SJSA1 (cell line): ENCODE measurements around the gene PLK5. TPM values are rescaled to one million over a fixed set of nuclear protein-coding genes. Genes with fewer than 3 reads are reported as not detected.

Source experiments
- DNase-seq, 2 experiments: peaks; one replicate each; pipeline ENCODE4 v3.0.0-alpha.2; 2015 to 2020; ENCODE audit warnings: low spot score in 2 of 2, low read depth in 1 of 2
- H3K27ac ChIP-seq: fragments of 250-450 bp; sonication (Bioruptor Pico); 2 replicates; pipeline ENCODE4 v1.5.1; 2020; ENCODE audit warnings: mild to moderate bottlenecking, moderate library complexity
- H3K27me3 ChIP-seq: fragments of 250-450 bp; sonication (Bioruptor Pico); replicated peaks from 2 replicates; pipeline ENCODE4 v1.5.1; 2020; ENCODE audit warnings: mild to moderate bottlenecking, moderate library complexity
- H3K36me3 ChIP-seq: fragments of 250-450 bp; sonication (Bioruptor Pico); 2 replicates; pipeline ENCODE4 v1.5.1; 2020; ENCODE audit warnings: mild to moderate bottlenecking
- H3K4me1 ChIP-seq: fragments of 250-450 bp; sonication (Bioruptor Pico); replicated peaks from 2 replicates; pipeline ENCODE4 v1.6.1; 2021; ENCODE audit warnings: mild to moderate bottlenecking
- H3K4me3 ChIP-seq: fragments of 250-450 bp; sonication (Bioruptor Pico); 2 replicates; pipeline ENCODE4 v1.5.1; 2020; ENCODE audit warnings: mild to moderate bottlenecking
- H3K9me3 ChIP-seq: fragments of 250-450 bp; sonication (Bioruptor Pico); replicated peaks from 2 replicates; pipeline ENCODE4 v1.5.1; 2020; ENCODE audit warnings: mild to moderate bottlenecking
- total RNA-seq: library from RNA; depleted of rRNA; stranded (reverse); fragments of >200 nt; shearing (Covaris generic); gene quantifications from 2 replicates; pipeline ENCODE4 v1.2.3, GENCODE V29; 2014

The PLK5 gene
- total RNA-seq, 1 experiment from 2014 or later: not detected

- Histone ChIP-seq H3K4me3 (peak overlapping the region; percentile 27), H3K4me1 (peaks cover 12% of the 10 kb centered on the region), H3K9me3 (peaks cover 4% of the 10 kb centered on the region; the same call in 1 of the 2 replicates), H3K27ac (no peak overlapping the region), H3K36me3 (no peaks in the 10 kb centered on the region), H3K27me3 (peaks cover 22% of the 10 kb centered on the region)
- peak; percentile 94 to 96 for DNase-seq
Measured at GRCh38 chr19:1507763-1508506, 15.9 kb upstream of the PLK5 start.

GRCh38 chr19:1508507-1508856, 15.4 kb upstream of the PLK5 start:
- no peak for DNase-seq
- H3K36me3 ChIP-seq: no peaks in the 10 kb centered on the region
- H3K27ac ChIP-seq: no peak overlapping the region
- H3K4me1 ChIP-seq: peaks cover 12% of the 10 kb centered on the region
- H3K9me3 ChIP-seq: peaks cover 4% of the 10 kb centered on the region; the same call in 1 of the 2 replicates
- no peak overlapping the region for H3K4me3 ChIP-seq
- peaks cover 17% of the 10 kb centered on the region for H3K27me3 ChIP-seq

- no peak overlapping the region for H3K4me3 ChIP-seq
- H3K27ac ChIP-seq: no peak overlapping the region
- peaks cover 3% of the 10 kb centered on the region for H3K27me3 ChIP-seq
- H3K4me1 ChIP-seq: peaks cover 17% of the 10 kb centered on the region
- no peak for DNase-seq
- peaks cover 4% of the 10 kb centered on the region; the same call in 1 of the 2 replicates for H3K9me3 ChIP-seq
- H3K36me3 ChIP-seq: no peaks in the 10 kb centered on the region
Measured at GRCh38 chr19:1509602-1510441, 14.1 kb upstream of the PLK5 start.

- Histone ChIP-seq H3K9me3 (peaks cover 4% of the 10 kb centered on the region; the same call in 1 of the 2 replicates), H3K4me3 (no peak overlapping the region), H3K27ac (no peak overlapping the region)
Measured at GRCh38 chr19:1510442-1510806, 13.5 kb upstream of the PLK5 start.

GRCh38 chr19:1510807-1511206, 13.1 kb upstream of the PLK5 start:
- Histone ChIP-seq H3K27ac (no peak overlapping the region), H3K36me3 (no peaks in the 10 kb centered on the region), H3K4me1 (peaks cover 17% of the 10 kb centered on the region), H3K4me3 (no peak overlapping the region), H3K9me3 (peaks cover 5% of the 10 kb centered on the region; the same call in 1 of the 2 replicates), H3K27me3 (no peaks in the 10 kb centered on the region; the same call in 1 of the 2 replicates)
- no peak for DNase-seq

More at GRCh38 chr19:1510442-1510806, 13.5 kb upstream of the PLK5 start:
- no peaks in the 10 kb centered on the region for H3K36me3 ChIP-seq
- DNase-seq: no peak
- H3K4me1 ChIP-seq: peaks cover 17% of the 10 kb centered on the region
- H3K27me3 ChIP-seq: no peaks in the 10 kb centered on the region; the same call in 1 of the 2 replicates

- no peak for DNase-seq
Measured at GRCh38 chr19:1511318-1512317, 12.3 kb upstream of the PLK5 start.

GRCh38 chr19:1512671-1513498, 11.0 kb upstream of the PLK5 start, which contains the start of gene ADAMTSL5:
TSS of gene ADAMTSL5 (minus strand) at chr19:1513019. CDS start at chr19:1510943, 2,076 bp downstream.
- peak; percentile 53 to 71 for DNase-seq
- no peaks in the 10 kb centered on the region for H3K36me3 ChIP-seq
- peaks cover 17% of the 10 kb centered on the region for H3K4me1 ChIP-seq
- H3K27ac ChIP-seq: peak within 1 kb of the TSS; percentile 84
- peak within 1 kb of the TSS; percentile 64 for H3K4me3 ChIP-seq
- H3K9me3 ChIP-seq: peaks cover 5% of the 10 kb centered on the region; the same call in 1 of the 2 replicates
- no peaks in the 10 kb centered on the region; the same call in 1 of the 2 replicates for H3K27me3 ChIP-seq

More at GRCh38 chr19:1511318-1512317, 12.3 kb upstream of the PLK5 start:
- H3K27ac ChIP-seq: no peak overlapping the region
- H3K4me1 ChIP-seq: peaks cover 17% of the 10 kb centered on the region
- no peaks in the 10 kb centered on the region for H3K36me3 ChIP-seq
- H3K4me3 ChIP-seq: no peak overlapping the region
- no peaks in the 10 kb centered on the region; the same call in 1 of the 2 replicates for H3K27me3 ChIP-seq
- peaks cover 5% of the 10 kb centered on the region; the same call in 1 of the 2 replicates for H3K9me3 ChIP-seq

GRCh38 chr19:1513499-1514294, 10.2 kb upstream of the PLK5 start:
- Histone ChIP-seq H3K27ac (peak overlapping the region; percentile 84), H3K9me3 (peaks cover 2% of the 10 kb centered on the region; the same call in 1 of the 2 replicates), H3K36me3 (no peaks in the 10 kb centered on the region), H3K27me3 (no peaks in the 10 kb centered on the region; the same call in none of the 2 replicates), H3K4me1 (peaks cover 17% of the 10 kb centered on the region), H3K4me3 (peak overlapping the region; percentile 64)
- peak; percentile 48 to 80 for DNase-seq

GRCh38 chr19:1514295-1514661, 9.6 kb upstream of the PLK5 start:
- Histone ChIP-seq H3K9me3 (peaks cover 2% of the 10 kb centered on the region; the same call in 1 of the 2 replicates), H3K27ac (no peak overlapping the region), H3K27me3 (no peaks in the 10 kb centered on the region; the same call in none of the 2 replicates), H3K4me1 (peaks cover 17% of the 10 kb centered on the region), H3K4me3 (no peak overlapping the region), H3K36me3 (no peaks in the 10 kb centered on the region)
- no peak for DNase-seq

GRCh38 chr19:1514986-1515721, 8.7 kb upstream of the PLK5 start:
- Histone ChIP-seq H3K4me3 (no peak overlapping the region), H3K27ac (no peak overlapping the region), H3K4me1 (peaks cover 17% of the 10 kb centered on the region), H3K27me3 (no peaks in the 10 kb centered on the region; the same call in none of the 2 replicates), H3K36me3 (no peaks in the 10 kb centered on the region), H3K9me3 (peaks cover 2% of the 10 kb centered on the region; the same call in 1 of the 2 replicates)
- no peak for DNase-seq

- no peaks in the 10 kb centered on the region for H3K36me3 ChIP-seq
- H3K4me1 ChIP-seq: peaks cover 17% of the 10 kb centered on the region
- no peak overlapping the region for H3K27ac ChIP-seq
- no peak for DNase-seq
- H3K9me3 ChIP-seq: peaks cover 2% of the 10 kb centered on the region; the same call in 1 of the 2 replicates
- H3K27me3 ChIP-seq: peaks cover 2% of the 10 kb centered on the region
- no peak overlapping the region for H3K4me3 ChIP-seq
Measured at GRCh38 chr19:1516395-1516753, 7.5 kb upstream of the PLK5 start.
